ENCODE data around the gene LEFTY2.

DNA sequence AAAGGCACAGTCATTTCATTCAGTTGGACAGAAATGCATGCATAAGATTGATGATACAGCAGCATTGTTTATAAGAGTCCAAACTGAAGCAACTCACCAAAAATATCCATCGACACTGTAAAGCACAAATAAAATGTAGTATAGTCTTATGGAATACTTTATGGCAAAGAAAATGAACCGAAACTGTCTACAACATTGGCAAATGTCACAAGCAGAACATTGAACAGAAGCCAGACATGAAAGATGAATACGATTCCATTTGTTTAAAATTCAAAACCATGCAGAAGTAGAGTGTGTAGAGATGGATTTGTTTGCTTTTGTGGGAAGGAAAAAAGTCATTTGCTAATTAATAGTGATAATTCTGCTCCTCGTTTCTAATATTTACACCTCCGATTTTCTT, 44.5 kb downstream of the LEFTY2 start:
- TF ChIP-seq, protein P1, sequence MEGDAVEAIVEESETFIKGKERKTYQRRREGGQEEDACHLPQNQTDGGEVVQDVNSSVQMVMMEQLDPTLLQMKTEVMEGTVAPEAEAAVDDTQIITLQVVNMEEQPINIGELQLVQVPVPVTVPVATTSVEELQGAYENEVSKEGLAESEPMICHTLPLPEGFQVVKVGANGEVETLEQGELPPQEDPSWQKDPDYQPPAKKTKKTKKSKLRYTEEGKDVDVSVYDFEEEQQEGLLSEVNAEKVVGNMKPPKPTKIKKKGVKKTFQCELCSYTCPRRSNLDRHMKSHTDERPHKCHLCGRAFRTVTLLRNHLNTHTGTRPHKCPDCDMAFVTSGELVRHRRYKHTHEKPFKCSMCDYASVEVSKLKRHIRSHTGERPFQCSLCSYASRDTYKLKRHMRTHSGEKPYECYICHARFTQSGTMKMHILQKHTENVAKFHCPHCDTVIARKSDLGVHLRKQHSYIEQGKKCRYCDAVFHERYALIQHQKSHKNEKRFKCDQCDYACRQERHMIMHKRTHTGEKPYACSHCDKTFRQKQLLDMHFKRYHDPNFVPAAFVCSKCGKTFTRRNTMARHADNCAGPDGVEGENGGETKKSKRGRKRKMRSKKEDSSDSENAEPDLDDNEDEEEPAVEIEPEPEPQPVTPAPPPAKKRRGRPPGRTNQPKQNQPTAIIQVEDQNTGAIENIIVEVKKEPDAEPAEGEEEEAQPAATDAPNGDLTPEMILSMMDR (IDR thresholded peaks at IDR 0.05; ENCODE audit: low read length): no peak
- TF ChIP-seq EZH2 (IDR thresholded peaks at IDR 0.05; ENCODE audit: borderline replicate concordance, low read length): no peak

Data from OCI-LY1 (cell line).